OCI-M2 (cell line): ENCODE results near the gene VSTM4.

ENCODE experiments used
- DNase-seq: peaks from one replicate; lab custom pipeline; 2025; ENCODE audit not compliant: unreplicated experiment; lab: John Stamatoyannopoulos, UW

VSTM4 gene

GRCh38 chr10:49117376-49118070 lies 2.2 kb upstream of the VSTM4 start:
- DNase-seq: no peak

- DNase-seq: no peak
Measured at GRCh38 chr10:49116509-49117375, 1.4 kb upstream of the VSTM4 start.

- DNase-seq: no peak
Measured at GRCh38 chr10:49115796-49116508, 630 bp upstream of the VSTM4 start.

- DNase-seq: no peak
Measured at GRCh38 chr10:49114718-49115014, 656 bp downstream of the VSTM4 start.

- no peak for DNase-seq
Measured at GRCh38 chr10:49113741-49114141, 1.6 kb downstream of the VSTM4 start.

GRCh38 chr10:49112851-49113250 lies 2.5 kb downstream of the VSTM4 start:
- no peak for DNase-seq

- no peak for DNase-seq
Measured at GRCh38 chr10:49112098-49112497, 3.2 kb downstream of the VSTM4 start.

- no peak for DNase-seq
Measured at GRCh38 chr10:49111320-49111698, 4.0 kb downstream of the VSTM4 start.

- DNase-seq: no peak
Measured at GRCh38 chr10:49110684-49111319, 4.5 kb downstream of the VSTM4 start.

- DNase-seq: no peak
Measured at GRCh38 chr10:49109669-49110340, 5.5 kb downstream of the VSTM4 start.

GRCh38 chr10:49108656-49109055 lies 6.7 kb downstream of the VSTM4 start:
- no peak for DNase-seq

GRCh38 chr10:49107887-49108267 lies 7.4 kb downstream of the VSTM4 start:
- no peak for DNase-seq

GRCh38 chr10:49107111-49107886 lies 8.0 kb downstream of the VSTM4 start:
- no peak for DNase-seq

- DNase-seq: no peak
Measured at GRCh38 chr10:49106451-49106850, 8.9 kb downstream of the VSTM4 start.

- DNase-seq: no peak
Measured at GRCh38 chr10:49105076-49105475, 10.2 kb downstream of the VSTM4 start.

GRCh38 chr10:49104323-49104722 lies 11.0 kb downstream of the VSTM4 start:
- no peak for DNase-seq

- no peak for DNase-seq
Measured at GRCh38 chr10:49103761-49104160, 11.6 kb downstream of the VSTM4 start.

GRCh38 chr10:49099046-49099445 lies 16.3 kb downstream of the VSTM4 start:
- no peak for DNase-seq

GRCh38 chr10:49096890-49097445 lies 18.4 kb downstream of the VSTM4 start:
- DNase-seq: no peak

GRCh38 chr10:49094646-49095045 lies 20.7 kb downstream of the VSTM4 start:
- DNase-seq: no peak
